A549 (cell line): ENCODE data around the gene PTH2R.
A peak's percentile ranks its signal among the peaks of the same experiment; 100 is the strongest.

Experiments
- MAFK ChIP-seq: fragments of 450-650 bp; IDR thresholded peaks from 2 replicates; pipeline ENCODE4 v1.6.1; 2014; ENCODE audit not compliant: partially characterized antibody
- POLR2A ChIP-seq: IDR thresholded peaks from 2 replicates; pipeline ENCODE4 v1.6.1; 2012; ENCODE audit warnings: mild to moderate bottlenecking, low read length
- TF ChIP-seq, protein P1 (sequence below): fragments of >200 bp; sonication (Bioruptor Twin); formaldehyde crosslinking; IDR thresholded peaks from 3 replicates; pipeline ENCODE4 v1.5.1; 2016
- TF ChIP-seq, protein P2 (sequence below): IDR thresholded peaks from 2 replicates; pipeline ENCODE4 v1.6.1; 2012
- TF ChIP-seq, protein P3 (sequence below): fragments of 450-650 bp; IDR thresholded peaks from 2 replicates; pipeline ENCODE4 v1.6.1; 2014; ENCODE audit warnings: antibody characterized with exemption

DNA sequence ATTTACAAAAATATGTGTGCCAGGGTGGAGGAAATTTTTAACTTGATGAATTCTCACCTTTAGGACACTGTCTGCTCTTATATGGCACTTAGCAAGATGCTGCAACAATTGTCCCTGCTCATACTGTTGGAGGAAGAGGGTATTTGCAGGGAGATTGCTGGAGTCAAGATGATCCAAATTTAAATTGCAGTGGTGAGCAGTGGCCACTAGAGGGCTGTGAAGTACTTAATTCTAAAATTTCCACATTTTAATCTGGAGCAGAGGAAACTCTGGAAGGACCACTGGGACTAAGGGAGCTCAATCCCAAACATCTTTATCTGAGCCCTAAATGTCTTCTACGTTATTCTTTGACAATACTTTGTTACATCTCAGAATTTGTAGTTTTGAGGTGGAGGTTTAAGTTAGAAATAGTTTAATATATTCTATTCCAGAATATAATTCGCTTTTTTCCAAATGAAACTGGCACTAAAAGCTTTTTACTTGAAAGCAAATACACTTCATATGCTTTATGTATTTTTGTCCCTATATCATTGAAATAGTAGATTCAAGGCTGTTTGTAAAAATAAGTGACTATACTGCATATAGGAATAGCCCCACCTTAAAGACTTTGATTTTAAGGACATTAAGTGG lies 33.0 kb upstream of the PTH2R start:
- no peak for TF ChIP-seq POLR2A
- TF ChIP-seq MAFK: no peak
- TF ChIP-seq, protein P1, sequence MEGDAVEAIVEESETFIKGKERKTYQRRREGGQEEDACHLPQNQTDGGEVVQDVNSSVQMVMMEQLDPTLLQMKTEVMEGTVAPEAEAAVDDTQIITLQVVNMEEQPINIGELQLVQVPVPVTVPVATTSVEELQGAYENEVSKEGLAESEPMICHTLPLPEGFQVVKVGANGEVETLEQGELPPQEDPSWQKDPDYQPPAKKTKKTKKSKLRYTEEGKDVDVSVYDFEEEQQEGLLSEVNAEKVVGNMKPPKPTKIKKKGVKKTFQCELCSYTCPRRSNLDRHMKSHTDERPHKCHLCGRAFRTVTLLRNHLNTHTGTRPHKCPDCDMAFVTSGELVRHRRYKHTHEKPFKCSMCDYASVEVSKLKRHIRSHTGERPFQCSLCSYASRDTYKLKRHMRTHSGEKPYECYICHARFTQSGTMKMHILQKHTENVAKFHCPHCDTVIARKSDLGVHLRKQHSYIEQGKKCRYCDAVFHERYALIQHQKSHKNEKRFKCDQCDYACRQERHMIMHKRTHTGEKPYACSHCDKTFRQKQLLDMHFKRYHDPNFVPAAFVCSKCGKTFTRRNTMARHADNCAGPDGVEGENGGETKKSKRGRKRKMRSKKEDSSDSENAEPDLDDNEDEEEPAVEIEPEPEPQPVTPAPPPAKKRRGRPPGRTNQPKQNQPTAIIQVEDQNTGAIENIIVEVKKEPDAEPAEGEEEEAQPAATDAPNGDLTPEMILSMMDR: peak; percentile 78
- TF ChIP-seq, protein P2, sequence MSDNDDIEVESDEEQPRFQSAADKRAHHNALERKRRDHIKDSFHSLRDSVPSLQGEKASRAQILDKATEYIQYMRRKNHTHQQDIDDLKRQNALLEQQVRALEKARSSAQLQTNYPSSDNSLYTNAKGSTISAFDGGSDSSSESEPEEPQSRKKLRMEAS: no peak
- TF ChIP-seq, protein P3, sequence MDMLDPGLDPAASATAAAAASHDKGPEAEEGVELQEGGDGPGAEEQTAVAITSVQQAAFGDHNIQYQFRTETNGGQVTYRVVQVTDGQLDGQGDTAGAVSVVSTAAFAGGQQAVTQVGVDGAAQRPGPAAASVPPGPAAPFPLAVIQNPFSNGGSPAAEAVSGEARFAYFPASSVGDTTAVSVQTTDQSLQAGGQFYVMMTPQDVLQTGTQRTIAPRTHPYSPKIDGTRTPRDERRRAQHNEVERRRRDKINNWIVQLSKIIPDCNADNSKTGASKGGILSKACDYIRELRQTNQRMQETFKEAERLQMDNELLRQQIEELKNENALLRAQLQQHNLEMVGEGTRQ: no peak
